ENCODE measurements around the gene MPIG6B.

DNA sequence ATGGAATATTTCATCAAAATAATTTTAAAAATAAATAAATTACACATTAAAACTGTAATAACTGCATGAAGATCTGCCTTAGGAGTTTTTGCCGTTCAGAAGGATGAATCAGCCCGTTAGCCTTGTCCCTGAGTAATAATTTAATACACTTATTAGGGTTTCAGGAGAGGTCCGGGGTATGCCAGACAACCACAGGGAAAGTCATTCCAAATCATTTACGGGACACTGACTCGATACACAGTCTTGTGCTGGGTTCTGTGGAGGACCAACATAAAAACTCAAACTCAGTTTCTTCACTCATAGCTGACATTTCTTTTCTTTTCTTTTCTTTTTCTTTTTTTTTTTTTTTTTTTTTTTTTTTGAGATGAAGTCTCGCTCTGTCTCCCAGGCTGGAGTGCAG is 17.2 kb upstream of the MPIG6B start:
- TF ChIP-seq POLR2A (IDR thresholded peaks at IDR 0.05; ENCODE audit: low read depth, low read length) (no peak), POLR2AphosphoS5 (IDR thresholded peaks at IDR 0.05; ENCODE audit: low read depth, low read length) (no peak), TAF1 (IDR thresholded peaks at IDR 0.05; ENCODE audit: low read depth, low read length) (no peak), POU2F2 (IDR thresholded peaks at IDR 0.05; ENCODE audit: low read depth, low read length) (no peak), PAX5 (IDR thresholded peaks at IDR 0.05; ENCODE audit: insufficient read depth, low read length, severe bottlenecking) (no peak), SPI1 (IDR thresholded peaks at IDR 0.05; ENCODE audit: low read depth, low read length) (no peak)
